Stimulated activated CD8-positive, alpha-beta memory T cell treated with anti-CD3 and anti-CD28 coated beads, Interleukin-12 subunit alpha, Interleukin-12 subunit beta, amount 100 ng/mL, for 1 hour (primary cell): ENCODE results near the gene MS4A10.
"Not testable (repeated sequence)": the region's sequence is repeated elsewhere in the genome, so short reads cannot be mapped to it uniquely, and the experiment has no call there.

Experiments
- DNase-seq: peaks from one replicate; pipeline ENCODE4 v3.0.0-alpha.2; 2020; ENCODE audit warnings: low read depth

Gene MS4A10

GRCh38 chr11:60788401-60789125, 3.4 kb downstream of the MS4A10 start:
- no peak for DNase-seq

- no peak for DNase-seq
Observed at GRCh38 chr11:60790726-60791125, 5.6 kb downstream of the MS4A10 start.

- DNase-seq: no peak
Observed at GRCh38 chr11:60791153-60791933, 6.2 kb downstream of the MS4A10 start.

GRCh38 chr11:60792521-60792920, 7.4 kb downstream of the MS4A10 start:
- no peak for DNase-seq

- DNase-seq: no peak
Observed at GRCh38 chr11:60795291-60795690, 10.2 kb downstream of the MS4A10 start.

GRCh38 chr11:60797846-60798630, 12.9 kb downstream of the MS4A10 start:
- DNase-seq: no peak

GRCh38 chr11:60798631-60799030, 13.5 kb downstream of the MS4A10 start:
- DNase-seq: no peak

GRCh38 chr11:60801194-60801593, 16.1 kb downstream of the MS4A10 start:
- no peak for DNase-seq

- DNase-seq: no peak
Observed at GRCh38 chr11:60803273-60803936, 18.3 kb downstream of the MS4A10 start.

- no peak for DNase-seq
Observed at GRCh38 chr11:60809249-60809648, 24.1 kb downstream of the MS4A10 start.

- DNase-seq: no peak
Observed at GRCh38 chr11:60809691-60810090, 24.6 kb downstream of the MS4A10 start.

GRCh38 chr11:60810151-60810550, 25.0 kb downstream of the MS4A10 start:
- no peak for DNase-seq

GRCh38 chr11:60810569-60810968, 25.4 kb downstream of the MS4A10 start:
- DNase-seq: no peak

- no peak for DNase-seq
Observed at GRCh38 chr11:60813324-60813723, 28.2 kb downstream of the MS4A10 start.

GRCh38 chr11:60814112-60814511, 29.0 kb downstream of the MS4A10 start:
- no peak for DNase-seq

- DNase-seq: no peak
Observed at GRCh38 chr11:60816590-60817157, 31.5 kb downstream of the MS4A10 start.

GRCh38 chr11:60818057-60818456, 32.9 kb downstream of the MS4A10 start:
- DNase-seq: no peak

GRCh38 chr11:60821827-60822599, 36.9 kb downstream of the MS4A10 start:
- DNase-seq: no peak

- not testable (repeated sequence) for DNase-seq
Observed at GRCh38 chr11:60823745-60824306, 38.7 kb downstream of the MS4A10 start.

- no peak for DNase-seq
Observed at GRCh38 chr11:60825118-60825517, 40.0 kb downstream of the MS4A10 start.

GRCh38 chr11:60825790-60826189, 40.7 kb downstream of the MS4A10 start:
- DNase-seq: no peak
